Measurements from ENCODE around the gene VPS52. TPM values are rescaled to one million over a fixed set of nuclear protein-coding genes. Genes with fewer than 3 reads are reported as not detected.

The VPS52 gene
- total RNA-seq, 1 donor from 2014 or later: 36.0 TPM

DNA sequence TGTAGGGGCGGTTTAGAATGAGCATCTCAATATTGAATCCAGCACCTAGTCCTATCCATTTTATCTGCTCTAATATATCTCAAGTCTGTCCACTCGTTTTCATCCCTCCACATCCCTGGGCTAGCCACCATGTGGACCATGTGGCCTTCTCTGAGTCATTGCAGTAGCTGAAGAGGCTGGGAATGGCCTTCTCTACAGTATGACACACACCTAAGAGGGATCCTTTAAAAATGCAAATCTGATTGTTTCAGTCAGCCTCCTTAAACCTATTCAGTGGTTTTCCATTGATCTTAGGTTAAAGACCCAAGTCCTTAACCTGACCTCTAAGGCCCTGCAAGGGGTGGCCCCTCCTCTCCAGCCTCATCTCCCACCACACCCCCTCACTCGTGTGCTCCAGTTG lies 54.0 kb downstream of the VPS52 start:
- H3K4me1 Mint-ChIP-seq (ENCODE audit: low read depth): peaks cover 16% of the 10 kb centered on the region
- TF ChIP-seq, protein P1, sequence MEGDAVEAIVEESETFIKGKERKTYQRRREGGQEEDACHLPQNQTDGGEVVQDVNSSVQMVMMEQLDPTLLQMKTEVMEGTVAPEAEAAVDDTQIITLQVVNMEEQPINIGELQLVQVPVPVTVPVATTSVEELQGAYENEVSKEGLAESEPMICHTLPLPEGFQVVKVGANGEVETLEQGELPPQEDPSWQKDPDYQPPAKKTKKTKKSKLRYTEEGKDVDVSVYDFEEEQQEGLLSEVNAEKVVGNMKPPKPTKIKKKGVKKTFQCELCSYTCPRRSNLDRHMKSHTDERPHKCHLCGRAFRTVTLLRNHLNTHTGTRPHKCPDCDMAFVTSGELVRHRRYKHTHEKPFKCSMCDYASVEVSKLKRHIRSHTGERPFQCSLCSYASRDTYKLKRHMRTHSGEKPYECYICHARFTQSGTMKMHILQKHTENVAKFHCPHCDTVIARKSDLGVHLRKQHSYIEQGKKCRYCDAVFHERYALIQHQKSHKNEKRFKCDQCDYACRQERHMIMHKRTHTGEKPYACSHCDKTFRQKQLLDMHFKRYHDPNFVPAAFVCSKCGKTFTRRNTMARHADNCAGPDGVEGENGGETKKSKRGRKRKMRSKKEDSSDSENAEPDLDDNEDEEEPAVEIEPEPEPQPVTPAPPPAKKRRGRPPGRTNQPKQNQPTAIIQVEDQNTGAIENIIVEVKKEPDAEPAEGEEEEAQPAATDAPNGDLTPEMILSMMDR (IDR thresholded peaks at IDR 0.05): no peak
- DNase-seq (ENCODE audit: low spot score): no peak
- H3K4me3 Mint-ChIP-seq (ENCODE audit: unreplicated experiment): no peak overlapping the region
- H3K9me3 Mint-ChIP-seq (ENCODE audit: low read depth): no peaks in the 10 kb centered on the region
- no peaks in the 10 kb centered on the region for H3K36me3 Mint-ChIP-seq (ENCODE audit: low read depth)
- H3K27me3 Mint-ChIP-seq (ENCODE audit: low read depth): peaks cover 18% of the 10 kb centered on the region
- no peak overlapping the region for H3K27ac Mint-ChIP-seq (ENCODE audit: unreplicated experiment)

DNA sequence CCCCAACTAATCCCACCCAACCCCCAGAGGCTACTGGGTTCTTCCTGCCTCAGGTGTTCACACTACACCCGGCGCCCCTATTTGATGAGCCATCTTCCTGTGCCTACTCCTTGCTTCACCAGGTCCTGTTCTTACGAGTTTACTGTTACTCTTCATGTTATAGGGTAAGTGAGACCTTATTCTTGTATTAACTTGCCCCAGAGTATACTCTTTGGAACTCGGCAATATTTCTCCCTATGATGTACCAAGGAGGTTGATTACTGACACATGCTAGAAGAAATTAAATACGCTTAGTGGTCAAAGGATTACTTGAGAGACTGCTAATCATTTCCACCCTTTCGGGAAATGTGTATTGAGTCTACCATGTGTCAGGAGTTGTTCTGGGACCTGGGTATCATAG lies 54.4 kb downstream of the VPS52 start:
- TF ChIP-seq, protein P1 (IDR thresholded peaks at IDR 0.05): no peak
- Mint-ChIP-seq H3K36me3 (ENCODE audit: low read depth) (no peaks in the 10 kb centered on the region), H3K27ac (ENCODE audit: unreplicated experiment) (no peak overlapping the region), H3K9me3 (ENCODE audit: low read depth) (no peaks in the 10 kb centered on the region), H3K4me1 (ENCODE audit: low read depth) (peaks cover 20% of the 10 kb centered on the region), H3K4me3 (ENCODE audit: unreplicated experiment) (no peak overlapping the region), H3K27me3 (ENCODE audit: low read depth) (peaks cover 14% of the 10 kb centered on the region)
- no peak for DNase-seq (ENCODE audit: low spot score)

DNA sequence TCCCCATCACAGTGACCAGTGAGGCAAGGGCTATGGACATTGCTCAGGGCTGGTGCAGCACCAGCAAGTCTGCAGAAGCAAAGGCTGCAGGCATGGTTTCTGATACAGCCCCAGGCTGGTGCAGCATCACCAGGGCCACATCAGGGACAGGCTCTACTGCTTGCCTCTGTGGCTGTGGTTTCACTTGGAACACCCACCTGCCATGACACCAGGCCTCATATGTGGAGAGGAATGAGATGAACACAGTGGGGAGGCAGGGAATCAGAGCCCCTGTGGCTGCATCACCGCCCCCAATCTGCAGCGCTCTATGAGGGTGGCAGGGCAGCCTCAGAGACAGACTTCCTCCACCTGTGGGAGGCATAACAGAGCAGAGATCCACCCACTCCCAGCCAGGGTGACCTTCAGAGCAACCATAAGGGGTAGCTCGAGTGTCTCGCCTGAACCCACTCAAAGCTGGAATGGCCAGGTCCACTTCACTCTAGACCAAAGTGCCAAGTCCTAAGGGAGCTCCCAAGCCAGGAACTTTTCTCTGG lies 55.5 kb downstream of the VPS52 start:
- no peak overlapping the region for H3K4me3 Mint-ChIP-seq (ENCODE audit: unreplicated experiment)
- no peaks in the 10 kb centered on the region for H3K36me3 Mint-ChIP-seq (ENCODE audit: low read depth)
- TF ChIP-seq, protein P1 (IDR thresholded peaks at IDR 0.05): no peak
- H3K9me3 Mint-ChIP-seq (ENCODE audit: low read depth): no peaks in the 10 kb centered on the region
- no peak for DNase-seq (ENCODE audit: low spot score)
- H3K27me3 Mint-ChIP-seq (ENCODE audit: low read depth): peaks cover 6% of the 10 kb centered on the region
- no peak overlapping the region for H3K27ac Mint-ChIP-seq (ENCODE audit: unreplicated experiment)
- peaks cover 24% of the 10 kb centered on the region for H3K4me1 Mint-ChIP-seq (ENCODE audit: low read depth)

DNA sequence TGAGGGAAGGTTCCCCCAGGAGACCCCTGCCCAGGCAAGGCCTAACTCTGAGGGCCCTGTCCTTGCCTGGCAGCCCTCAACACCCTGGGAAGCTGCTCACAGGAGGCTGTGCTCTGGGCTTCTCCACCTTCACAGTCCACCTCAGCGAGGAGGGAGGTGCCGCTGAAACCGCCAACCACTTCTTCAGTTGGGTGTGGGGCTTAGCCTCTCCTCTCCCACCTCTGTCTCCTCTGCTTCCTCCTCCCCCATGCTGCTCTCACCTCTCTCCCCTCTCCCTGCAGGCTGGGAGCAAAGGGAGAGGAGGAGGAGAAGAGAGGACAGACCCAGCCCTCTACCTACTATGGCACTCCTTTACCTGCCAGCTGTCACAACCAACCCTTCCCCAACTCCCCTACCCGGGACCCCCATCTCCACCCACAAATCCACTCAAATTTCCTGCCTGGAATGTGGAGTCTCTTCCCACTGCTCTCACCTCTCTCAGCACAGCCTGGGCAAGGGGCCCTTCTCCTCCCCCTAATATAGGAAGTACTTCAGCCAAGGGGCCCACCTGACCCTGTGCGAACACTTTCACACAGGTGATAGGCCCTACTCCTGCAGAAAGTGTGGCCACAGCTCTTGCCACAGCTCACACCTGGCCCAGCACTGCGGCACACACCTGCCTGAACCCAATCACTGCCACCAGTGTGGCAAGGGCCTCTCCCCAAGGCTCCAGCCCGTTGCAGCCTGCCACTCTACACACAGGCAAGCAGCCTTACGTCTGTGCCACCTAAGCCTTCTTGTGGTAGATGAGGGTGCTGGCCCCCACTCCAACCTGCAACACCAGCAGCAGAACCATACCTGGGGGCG lies 56.2 kb downstream of the VPS52 start:
- TF ChIP-seq, protein P1 (IDR thresholded peaks at IDR 0.05): no peak
- no peak for DNase-seq (ENCODE audit: low spot score)
- H3K27me3 Mint-ChIP-seq (ENCODE audit: low read depth): peaks cover 4% of the 10 kb centered on the region
- H3K36me3 Mint-ChIP-seq (ENCODE audit: low read depth): peaks cover 1% of the 10 kb centered on the region
- peaks cover 24% of the 10 kb centered on the region for H3K4me1 Mint-ChIP-seq (ENCODE audit: low read depth)
- no peak overlapping the region for H3K4me3 Mint-ChIP-seq (ENCODE audit: unreplicated experiment)
- H3K9me3 Mint-ChIP-seq (ENCODE audit: low read depth): no peaks in the 10 kb centered on the region
- no peak overlapping the region for H3K27ac Mint-ChIP-seq (ENCODE audit: unreplicated experiment)

DNA sequence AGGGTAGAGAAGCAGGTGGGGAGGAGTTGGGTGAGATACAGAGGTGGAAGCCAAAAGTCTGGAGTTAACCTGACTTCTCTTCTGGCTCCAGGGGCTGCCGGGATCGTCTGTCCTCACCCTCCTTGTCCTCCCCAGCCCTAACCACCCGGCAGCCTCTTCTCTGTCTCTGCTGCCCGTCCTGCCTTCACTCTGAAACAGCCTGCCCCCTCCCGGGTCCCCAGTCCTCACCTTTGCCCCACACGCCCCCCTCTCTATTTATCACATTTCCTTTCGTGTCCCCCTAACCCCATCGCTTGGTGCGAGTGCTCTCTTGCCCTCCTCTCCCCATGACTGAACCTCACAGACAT lies 57.7 kb downstream of the VPS52 start:
- TF ChIP-seq, protein P1 (IDR thresholded peaks at IDR 0.05): no peak
- Mint-ChIP-seq H3K36me3 (ENCODE audit: low read depth) (peaks cover 9% of the 10 kb centered on the region), H3K4me1 (ENCODE audit: low read depth) (peaks cover 29% of the 10 kb centered on the region), H3K9me3 (ENCODE audit: low read depth) (no peaks in the 10 kb centered on the region), H3K4me3 (ENCODE audit: unreplicated experiment) (peak overlapping the region; percentile 88), H3K27ac (ENCODE audit: unreplicated experiment) (peak overlapping the region; percentile 27), H3K27me3 (ENCODE audit: low read depth) (peaks cover 4% of the 10 kb centered on the region)
- DNase-seq (ENCODE audit: low spot score): no peak

Data from chondrocyte (in vitro differentiated cells).